K562 (cell line): ENCODE data around the gene FCRLA. TPM values are rescaled to one million over a fixed set of nuclear protein-coding genes. Genes with fewer than 3 reads are reported as not detected.

ENCODE experiments used
- ATAC-seq: fragments of 200-7000 bp; cut with Tn5 transposase; 3 replicates; pipeline ENCODE4 v1.9.1; 2020; ENCODE audit warnings: moderate library complexity
- BruUV-seq: library from RNA; stranded (reverse); fragments of 400-500 nt; replicated peaks from 2 replicates; lab custom pipeline; 2021; lab: Mats Ljungman, UMichigan
- CTCF ChIA-PET: fragments of 300-600 bp; formaldehyde crosslinking; extraction: SDS; loops from one replicate; lab custom pipeline; 2021; ENCODE audit warnings: low intra/inter-chr PET ratio; lab: Yijun Ruan, JAX
- POLR2A ChIA-PET: fragments of 300-600, 350-650 bp; sonication (Branson Sonifier 250); formaldehyde crosslinking; extraction: SDS; loops from one replicate; lab custom pipeline; 2021; ENCODE audit warnings: antibody characterized with exemption, inconsistent platforms; lab: Yijun Ruan, JAX
- DNase-seq, 4 experiments: peaks; one replicate each; pipeline versions ENCODE4 v3.0.0 to v3.0.0-alpha.2; 2011 to 2018; ENCODE audit warnings: low spot score in 3 of 4, mixed read lengths in 3 of 4; ENCODE audit errors: extremely low read depth in 1 of 4
- FAIRE-seq: peaks from 2 replicates; lab custom pipeline; 2011; peaks lifted over from hg19 to GRCh38; lab: Jason Lieb, UNC
- H2AFZ ChIP-seq: 2 replicates; pipeline ENCODE4 v1.6.0; 2011; ENCODE audit warnings: low read depth, low read length, control low read depth, inconsistent platforms
- H3K27ac ChIP-seq: fragments of 200-600 bp; 3 replicates; pipeline ENCODE4 v1.8.0; 2011; ENCODE audit warnings: low read depth, mild to moderate bottlenecking, control low read depth, inconsistent platforms, low read length, moderate library complexity, mixed read lengths; ENCODE audit errors: extremely low read depth
- H3K27me3 ChIP-seq, 2 experiments: fragments of 300-600 bp in 1 of 2; 2 replicates in 1 of 2; 3 replicates in 1 of 2; pipeline versions ENCODE4 v1.6.0 to v1.8.0; 2011; ENCODE audit warnings: inconsistent platforms in 2 of 2, low read length in 2 of 2, mild to moderate bottlenecking in 1 of 2, mixed read lengths in 1 of 2, moderate library complexity in 1 of 2; ENCODE audit not compliant: control insufficient read depth in 2 of 2, insufficient read depth in 2 of 2
- H3K36me3 ChIP-seq: fragments of 300-600 bp; 3 replicates; pipeline ENCODE4 v1.8.0; 2011; ENCODE audit warnings: mild to moderate bottlenecking, low read length, inconsistent platforms; ENCODE audit not compliant: control insufficient read depth, insufficient read depth
- H3K4me1 ChIP-seq, 2 experiments: fragments of 200-600 bp in 1 of 2; replicated peaks in 1 of 2; 2 replicates in 1 of 2; 3 replicates in 1 of 2; pipeline versions ENCODE4 v1.5.1 to v1.8.0; 2011; ENCODE audit warnings: inconsistent platforms in 2 of 2, low read length in 2 of 2, mild to moderate bottlenecking in 1 of 2, mixed read lengths in 1 of 2, moderate library complexity in 1 of 2; ENCODE audit not compliant: control insufficient read depth in 2 of 2, insufficient read depth in 2 of 2
- H3K4me2 ChIP-seq: 2 replicates; pipeline ENCODE4 v1.6.1; 2011; ENCODE audit warnings: low read length, control low read depth, inconsistent platforms, mixed read lengths; ENCODE audit not compliant: insufficient read depth
- H3K4me3 ChIP-seq: fragments of 200-600 bp; sonication (generic), shearing (Covaris generic); 2 replicates; pipeline ENCODE4 v1.5.1; 2016; ENCODE audit warnings: control low read depth, inconsistent platforms
- H3K79me2 ChIP-seq: fragments of 200-600 bp; 3 replicates; pipeline ENCODE4 v1.8.0; 2011; ENCODE audit warnings: low read length, inconsistent platforms; ENCODE audit not compliant: control insufficient read depth, insufficient read depth
- H3K9ac ChIP-seq, 2 experiments: 2 replicates each; pipeline versions ENCODE4 v1.6.0 to v1.6.1; 2011; ENCODE audit warnings: low read depth in 2 of 2, low read length in 2 of 2, control low read depth in 1 of 2, inconsistent platforms in 1 of 2, mild to moderate bottlenecking in 1 of 2, mixed read lengths in 1 of 2; ENCODE audit not compliant: insufficient read depth in 1 of 2
- H3K9me1 ChIP-seq: one replicate; pipeline ENCODE4 v1.6.0; 2011; ENCODE audit warnings: inconsistent platforms, mild to moderate bottlenecking, low read length, moderate library complexity; ENCODE audit not compliant: control insufficient read depth, insufficient read depth
- H3K9me3 ChIP-seq: replicated peaks from 2 replicates; pipeline ENCODE4 v1.5.1; 2011; ENCODE audit warnings: low read depth, low read length, inconsistent platforms; ENCODE audit not compliant: control insufficient read depth, insufficient read depth
- H4K20me1 ChIP-seq: replicated peaks from 2 replicates; pipeline ENCODE4 v1.6.1; 2011; ENCODE audit warnings: low read length, inconsistent platforms, mixed read lengths; ENCODE audit not compliant: control insufficient read depth, insufficient read depth
- C11orf30 ChIP-seq: fragments of 450-650 bp; IDR thresholded peaks from 2 replicates; pipeline ENCODE4 v1.6.1; 2016; ENCODE audit warnings: low read depth, mild to moderate bottlenecking
- ESRRA ChIP-seq: fragments of 450-650 bp; IDR thresholded peaks from 2 replicates; pipeline ENCODE4 v1.6.1; 2014; ENCODE audit warnings: low read depth, mild to moderate bottlenecking, moderate library complexity, borderline replicate concordance
- HINFP ChIP-seq: fragments of 450-650 bp; conservative IDR thresholded peaks from 2 replicates; pipeline ENCODE4 v1.6.1; 2016; ENCODE audit warnings: missing genetic modification characterization, low read depth, mild to moderate bottlenecking, control low read depth, missing compliant biosample characterization
- TRIM24 ChIP-seq, 2 experiments: fragments of 450-650 bp; IDR thresholded peaks; 2 replicates each; pipeline ENCODE4 v1.6.1; 2016
- WGBS: fragments of 100-300 bp; shearing (Covaris generic); methylation state at CpG from one replicate; pipeline ENCODE4 v1.1.6; 2016; ENCODE audit warnings: low coverage, mixed read lengths; ENCODE audit not compliant: insufficient coverage; ENCODE audit errors: missing lambda C conversion rate; 5-methylcytosine and 5-hydroxymethylcytosine counted together
- in situ Hi-C: fragments of 300-500 bp; cut with MboI; formaldehyde crosslinking; loops from 4 replicates; pipeline ENCODE4 v1.15.0; 2018; ENCODE audit warnings: inconsistent platforms, mixed read lengths
- intact Hi-C: fragments of 100-400 bp; cut with micrococcal nuclease; formaldehyde crosslinking; loops from 2 replicates; pipeline ENCODE4 v1.14.2; 2022
- polyA plus RNA-seq, 8 experiments: library from polyadenylated mRNA; depleted of rRNA in 4 of 8; stranded (reverse) in 5 of 8; unstranded in 3 of 8; fragments of >200 nt; fragmentation: Nextera tagmentation in 2 of 8; fragmentation: Illumina TruSeq in 1 of 8; extraction: Ambion mirVana in 2 of 8; extraction: Trizol in 1 of 8; gene quantifications; 2 replicates each; pipeline versions ENCODE4 v1.2.1 to v1.2.3, GENCODE V29; 2011 to 2014; ENCODE audit warnings: inconsistent platforms in 1 of 8, missing spikeins in 1 of 8
- total RNA-seq, 7 experiments: library from RNA; depleted of rRNA in 6 of 7; stranded (reverse); fragments of >200 nt in 6 of 7; fragmentation: Illumina TruSeq in 2 of 7; extraction: Trizol in 2 of 7; gene quantifications; 2 replicates each; pipeline versions ENCODE4 v1.2.1 to v1.2.3, GENCODE V29; 2011 to 2021; ENCODE audit warnings: low replicate concordance in 1 of 7
- TF ChIP-seq, protein P1 (sequence below): sonication (generic); formaldehyde crosslinking; IDR thresholded peaks from 2 replicates; pipeline ENCODE4 v1.8.0; 2023; ENCODE audit warnings: mild to moderate bottlenecking, missing genetic modification reagents

FCRLA gene
- total and polyA plus RNA-seq, 9 of the 15 experiments (the other 6 are each of a cell fraction or from before 2014, with no cell fraction given) = 0.09 to 0.84 (median 0.44) TPM

DNA sequence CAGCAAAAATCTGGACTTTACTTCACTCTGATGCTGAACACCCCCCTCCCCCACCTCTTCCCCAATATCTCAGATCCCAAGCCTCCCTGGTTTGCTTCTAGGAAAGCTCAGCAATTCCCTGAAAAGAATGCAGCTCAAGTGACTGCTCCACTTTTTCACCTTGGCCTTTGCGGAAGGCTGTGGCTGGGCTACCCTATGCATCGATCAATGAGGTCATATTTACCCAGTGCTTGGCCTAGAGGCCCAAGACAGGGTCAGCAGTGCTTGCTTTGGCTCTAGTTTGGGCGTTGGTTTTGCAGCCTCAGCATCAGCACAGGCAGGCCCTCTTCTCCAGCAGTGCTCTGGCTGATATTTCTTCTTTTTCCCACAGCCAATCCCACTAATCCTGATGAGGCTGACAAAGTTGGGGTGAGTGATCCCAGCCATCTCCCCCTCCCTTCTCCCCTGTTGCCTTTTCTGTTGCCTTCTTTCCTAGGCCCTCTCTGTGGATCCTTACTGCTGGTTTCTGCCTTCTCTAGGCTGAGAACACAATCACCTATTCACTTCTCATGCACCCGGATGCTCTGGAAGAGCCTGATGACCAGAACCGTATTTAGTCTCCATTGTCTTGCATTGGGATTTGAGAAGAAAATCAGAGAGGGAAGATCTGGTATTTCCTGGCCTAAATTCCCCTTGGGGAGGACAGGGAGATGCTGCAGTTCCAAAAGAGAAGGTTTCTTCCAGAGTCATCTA, 29.9 kb upstream of the FCRLA start:
- CTCF ChIA-PET = no interaction called here
- no peak overlapping the region for H3K27ac ChIP-seq
- H3K79me2 ChIP-seq = no peaks in the 10 kb centered on the region
- in situ Hi-C loops (no loop called here), intact Hi-C loops (no loop called here)
- TF ChIP-seq TRIM24 (IDR thresholded peaks at IDR 0.05) (no peak), C11orf30 (0 out of 2 replicates have a peak, but pooled peaks have one; percentile 26)
- WGBS = 35% methylated on average over 5 of the region's 5 CpGs
- DNase-seq = no peak
- BruUV-seq = no TSS peak
- no peak for FAIRE-seq
- H3K4me1 ChIP-seq = no peaks in the 10 kb centered on the region
- no peak overlapping the region for H2AFZ ChIP-seq
- H3K9me3 ChIP-seq = no peaks in the 10 kb centered on the region
- H3K4me2 ChIP-seq = no peak overlapping the region
- no peaks in the 10 kb centered on the region for H3K9me1 ChIP-seq
- H3K4me3 ChIP-seq = no peak overlapping the region
- ATAC-seq = 0 out of 3 replicates have a peak, but pooled peaks have one; percentile 43
- no peaks in the 10 kb centered on the region for H3K27me3 ChIP-seq
- POLR2A ChIA-PET = no interaction called here
- no peaks in the 10 kb centered on the region for H4K20me1 ChIP-seq
- H3K36me3 ChIP-seq = no peaks in the 10 kb centered on the region
- peak overlapping the region in 1 of 2 experiments; percentile 14; a peak in 1 of 4 replicates for H3K9ac ChIP-seq

DNA sequence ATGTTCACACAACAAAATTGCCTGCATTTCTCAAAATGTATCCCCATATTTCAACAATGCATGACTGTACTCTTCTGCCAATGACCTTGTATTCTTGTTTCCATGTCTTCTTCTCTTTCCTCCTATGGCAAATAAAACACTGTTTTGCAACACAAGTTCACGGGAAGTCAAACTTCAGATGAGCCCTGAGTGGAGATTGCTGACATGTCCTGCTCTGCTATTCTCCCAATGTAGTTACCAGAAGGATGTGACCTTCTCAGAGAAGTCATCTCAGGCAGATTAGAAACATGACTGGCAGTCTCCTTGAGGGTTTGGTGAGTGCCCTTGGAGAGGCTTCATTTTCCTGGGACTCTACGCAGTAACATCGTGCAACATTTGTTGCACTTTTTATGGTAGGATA, 28.5 kb upstream of the FCRLA start:
- Histone ChIP-seq H3K27me3 (no peaks in the 10 kb centered on the region), H4K20me1 (no peaks in the 10 kb centered on the region), H3K4me1 (no peaks in the 10 kb centered on the region), H3K4me3 (no peak overlapping the region), H3K9me3 (no peaks in the 10 kb centered on the region), H3K4me2 (no peak overlapping the region), H3K27ac (no peak overlapping the region), H3K79me2 (no peaks in the 10 kb centered on the region), H3K9me1 (no peaks in the 10 kb centered on the region), H2AFZ (no peak overlapping the region), H3K9ac (no peak overlapping the region), H3K36me3 (no peaks in the 10 kb centered on the region)
- in situ Hi-C loops (no loop called here), intact Hi-C loops (no loop called here)
- FAIRE-seq (no peak), DNase-seq (no peak), ATAC-seq (no peak)
- ChIA-PET POLR2A (no interaction called here), CTCF (no interaction called here)
- no TSS peak for BruUV-seq
- TF ChIP-seq HINFP (tag) (no peak), ESRRA (peak; percentile 36; the same call in 1 of the 2 replicates)
- TF ChIP-seq, protein P1, sequence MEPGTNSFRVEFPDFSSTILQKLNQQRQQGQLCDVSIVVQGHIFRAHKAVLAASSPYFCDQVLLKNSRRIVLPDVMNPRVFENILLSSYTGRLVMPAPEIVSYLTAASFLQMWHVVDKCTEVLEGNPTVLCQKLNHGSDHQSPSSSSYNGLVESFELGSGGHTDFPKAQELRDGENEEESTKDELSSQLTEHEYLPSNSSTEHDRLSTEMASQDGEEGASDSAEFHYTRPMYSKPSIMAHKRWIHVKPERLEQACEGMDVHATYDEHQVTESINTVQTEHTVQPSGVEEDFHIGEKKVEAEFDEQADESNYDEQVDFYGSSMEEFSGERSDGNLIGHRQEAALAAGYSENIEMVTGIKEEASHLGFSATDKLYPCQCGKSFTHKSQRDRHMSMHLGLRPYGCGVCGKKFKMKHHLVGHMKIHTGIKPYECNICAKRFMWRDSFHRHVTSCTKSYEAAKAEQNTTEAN (CRISPR knock-in tag) = no peak
- WGBS = 54% methylated on average over 3 of the region's 3 CpGs
